ENCODE data around the gene CRB2. TPM values are rescaled to one million over a fixed set of nuclear protein-coding genes. Genes with fewer than 3 reads are reported as not detected.

CRB2 gene
- total and polyA plus RNA-seq, 2 of the 13 experiments (the other 11 are each of a cell fraction or from before 2014, with no cell fraction given) = 0.01 to 0.29 TPM

GRCh38 chr9:123421801-123422455 lies 65.9 kb downstream of the CRB2 start:
- Histone ChIP-seq H3K4me3 (replicated peaks in 1 of 3; ENCODE audit: insufficient read depth in 1 of 3, low read depth in 2 of 3, low read length in 3 of 3) (no peak overlapping the region), H3K4me1 (ENCODE audit: insufficient read depth, low read length) (no peaks in the 10 kb centered on the region), H3K27me3 (ENCODE audit: control insufficient read depth in 1 of 2, insufficient read depth in 2 of 2, low read length in 2 of 2) (no peaks in the 10 kb centered on the region), H3K9me3 (ENCODE audit: low read length) (no peaks in the 10 kb centered on the region), H3K36me3 (replicated peaks in 1 of 2; ENCODE audit: control insufficient read depth in 1 of 2, insufficient read depth in 2 of 2, low read length in 2 of 2) (peaks cover 9 to 44% of the 10 kb centered on the region in 2 experiments; a peak in 4 of 5 replicates), H2AFZ (ENCODE audit: low read length) (no peak overlapping the region), H3K27ac (ENCODE audit: extremely low read length, insufficient read depth, low read length) (no peak overlapping the region), H3K9ac (ENCODE audit: insufficient read depth, low read depth, low read length) (no peak overlapping the region), H3K79me2 (ENCODE audit: insufficient read depth, low read length) (no peaks in the 10 kb centered on the region), H3K4me2 (ENCODE audit: low read depth, low read length) (no peak overlapping the region), H4K20me1 (ENCODE audit: insufficient read depth, low read length) (no peaks in the 10 kb centered on the region)
- TF ChIP-seq ZSCAN30 (CRISPR knock-in tag; IDR thresholded peaks at IDR 0.05) = no peak
- TF ChIP-seq ZNF136 (CRISPR knock-in tag; IDR thresholded peaks at IDR 0.05; ENCODE audit: low read depth) = no peak
- TF ChIP-seq KMT2A (CRISPR knock-in tag; IDR thresholded peaks at IDR 0.05) = no peak
- no peak for TF ChIP-seq JUNB (CRISPR knock-in tag; IDR thresholded peaks at IDR 0.05; ENCODE audit: borderline replicate concordance)
- no peak for TF ChIP-seq ZNF501 (CRISPR knock-in tag; IDR thresholded peaks at IDR 0.05)
- no peak for TF ChIP-seq SNAPC2 (CRISPR knock-in tag; IDR thresholded peaks at IDR 0.05)
- no peak for TF ChIP-seq HOXA9 (CRISPR knock-in tag; IDR thresholded peaks at IDR 0.05; ENCODE audit: borderline replicate concordance)
- TF ChIP-seq KDM3A (CRISPR knock-in tag; IDR thresholded peaks at IDR 0.05; ENCODE audit: low read depth) = no peak
- no peak for TF ChIP-seq MYNN (CRISPR knock-in tag; IDR thresholded peaks at IDR 0.05; ENCODE audit: low read depth)
- TF ChIP-seq FOXA1 (IDR thresholded peaks at IDR 0.05) = no peak
- TF ChIP-seq FOXA1 (CRISPR knock-in tag; IDR thresholded peaks at IDR 0.05) = no peak
- TF ChIP-seq ZNF225 (CRISPR knock-in tag; IDR thresholded peaks at IDR 0.05) = no peak
- no peak for TF ChIP-seq ZNF724P (CRISPR knock-in tag; IDR thresholded peaks at IDR 0.05; ENCODE audit: borderline replicate concordance)
- no peak for TF ChIP-seq IRX3 (CRISPR knock-in tag; IDR thresholded peaks at IDR 0.05; ENCODE audit: borderline replicate concordance, low read depth)
- TF ChIP-seq, protein P1, sequence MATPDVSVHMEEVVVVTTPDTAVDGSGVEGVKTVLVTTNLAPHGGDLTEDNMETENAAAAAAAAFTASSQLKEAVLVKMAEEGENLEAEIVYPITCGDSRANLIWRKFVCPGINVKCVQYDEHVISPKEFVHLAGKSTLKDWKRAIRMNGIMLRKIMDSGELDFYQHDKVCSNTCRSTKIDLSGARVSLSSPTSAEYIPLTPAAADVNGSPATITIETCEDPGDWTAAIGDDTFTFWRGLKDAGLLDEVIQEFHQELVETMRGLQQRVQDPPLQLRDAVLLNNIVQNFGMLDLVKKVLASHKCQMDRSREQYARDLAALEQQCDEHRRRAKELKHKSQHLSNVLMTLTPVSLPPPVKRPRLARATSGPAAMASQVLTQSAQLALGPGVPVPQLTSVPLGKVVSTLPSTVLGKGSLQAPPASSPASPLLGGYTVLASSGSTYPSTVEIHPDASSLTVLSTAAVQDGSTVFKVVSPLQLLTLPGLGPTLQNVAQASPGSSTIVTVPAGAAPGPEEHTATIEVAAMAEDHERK (CRISPR knock-in tag; IDR thresholded peaks at IDR 0.05; ENCODE audit: low read depth) = no peak
- TF ChIP-seq ZNF770 (CRISPR knock-in tag; IDR thresholded peaks at IDR 0.05) = no peak
- no peak for ATAC-seq
- POLR2A ChIA-PET = no interaction called here
- FAIRE-seq = no peak
- intact Hi-C loops (cut with micrococcal nuclease; ENCODE audit: unreplicated experiment) = no loop called here
- no TSS peak for BruUV-seq (replicated peaks)
- CTCF ChIA-PET (ENCODE audit: low intra/inter-chr PET ratio, low total read pairs) = no interaction called here
- WGBS (ENCODE audit: low lambda C conversion rate) = 95% methylated on average over 8 of the region's 8 CpGs
- in situ Hi-C loops (cut with HindIII; ENCODE audit: extremely low pct_ligation_motif_present, low pct_unique_long_range_greater_than_20kb) = loop anchor here (25.0 kb wide), 1 partner anchor 615 kb away; no protein-coding TSS in a partner anchor
- DNase-seq (ENCODE audit: low spot score) = no peak
